AG04450 (cell line): ENCODE measurements around the gene RCN1. TPM values are rescaled to one million over a fixed set of nuclear protein-coding genes. Genes with fewer than 3 reads are reported as not detected.

ENCODE experiments used
- CTCF ChIA-PET: fragments of 300-600, 350-600 bp; formaldehyde crosslinking; extraction: SDS; loops from one replicate; lab custom pipeline; 2022; ENCODE audit warnings: antibody characterized with exemption, inconsistent platforms; lab: Charles Lee
- POLR2A ChIA-PET: fragments of 350-600 bp; formaldehyde crosslinking; extraction: SDS; loops from one replicate; lab custom pipeline; 2021; ENCODE audit warnings: antibody characterized with exemption, inconsistent platforms; lab: Yijun Ruan, JAX
- DNase-seq: peaks from one replicate; pipeline ENCODE4 v3.0.0-alpha.2; 2011; ENCODE audit warnings: low read depth, low spot score
- H3K27ac ChIP-seq: one replicate; pipeline ENCODE4 v1.5.1; 2012; ENCODE audit warnings: low read depth, low read length, control low read depth
- H3K27me3 ChIP-seq: one replicate; pipeline ENCODE4 v1.6.0; 2012; ENCODE audit warnings: low read length; ENCODE audit not compliant: control insufficient read depth, insufficient read depth
- H3K4me3 ChIP-seq: 2 replicates; pipeline ENCODE4 v1.5.1; 2011; ENCODE audit warnings: mild to moderate bottlenecking, low read depth, low read length, control low read depth
- H3K9me3 ChIP-seq: 2 replicates; pipeline ENCODE4 v1.5.1; 2012; ENCODE audit warnings: low read length; ENCODE audit not compliant: control insufficient read depth, insufficient read depth
- CTCF ChIP-seq: IDR thresholded peaks from 2 replicates; pipeline ENCODE4 v1.5.1; 2011; ENCODE audit warnings: low read depth, low read length, control low read depth, inconsistent platforms
- polyA plus RNA-seq: library from polyadenylated mRNA; depleted of rRNA; stranded (reverse); fragments of >200 nt; gene quantifications from 2 replicates; pipeline ENCODE4 v1.2.3, GENCODE V29; 2011

RCN1 gene
- polyA plus RNA-seq, 1 experiment: 448 TPM

GRCh38 chr11:32148895-32149294 lies 58.0 kb downstream of the RCN1 start:
- Histone ChIP-seq H3K27ac (no peak overlapping the region), H3K27me3 (peaks cover 4% of the 10 kb centered on the region), H3K9me3 (no peaks in the 10 kb centered on the region), H3K4me3 (no peak overlapping the region)
- ChIA-PET POLR2A (interaction anchor here (0.6 kb wide), 1 partner anchor 58 kb away, joined by 3 read pairs; no protein-coding TSS in a partner anchor), CTCF (no interaction called here)
- no peak for DNase-seq
- no peak for TF ChIP-seq CTCF

DNA sequence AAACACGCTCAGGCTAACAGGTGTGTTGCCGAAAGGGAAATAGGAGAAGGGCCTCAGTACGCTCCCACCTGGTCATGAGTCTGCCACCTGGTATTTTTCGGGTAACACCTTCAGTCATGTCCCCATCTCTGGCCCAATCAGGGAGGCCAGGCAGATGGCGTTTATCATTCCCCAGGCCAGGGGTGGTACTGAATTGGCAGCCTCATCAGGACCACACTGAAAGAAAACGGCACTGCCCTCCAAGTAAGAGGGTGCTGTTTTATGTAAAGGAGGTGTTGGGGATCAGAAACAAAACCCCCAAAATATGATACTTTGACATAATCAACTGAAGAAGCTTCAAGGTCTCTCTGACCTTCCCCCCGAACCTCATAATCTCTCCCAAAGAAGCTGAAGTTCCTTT lies 58.9 kb downstream of the RCN1 start:
- H3K4me3 ChIP-seq: no peak overlapping the region
- no peak overlapping the region for H3K27ac ChIP-seq
- H3K9me3 ChIP-seq: no peaks in the 10 kb centered on the region
- DNase-seq: no peak
- ChIA-PET POLR2A (no interaction called here), CTCF (interaction anchor here (1.4 kb wide), 1 partner anchor 97 kb away, joined by 7 read pairs; no protein-coding TSS in a partner anchor)
- TF ChIP-seq CTCF: no peak
- peaks cover 4% of the 10 kb centered on the region for H3K27me3 ChIP-seq

DNA sequence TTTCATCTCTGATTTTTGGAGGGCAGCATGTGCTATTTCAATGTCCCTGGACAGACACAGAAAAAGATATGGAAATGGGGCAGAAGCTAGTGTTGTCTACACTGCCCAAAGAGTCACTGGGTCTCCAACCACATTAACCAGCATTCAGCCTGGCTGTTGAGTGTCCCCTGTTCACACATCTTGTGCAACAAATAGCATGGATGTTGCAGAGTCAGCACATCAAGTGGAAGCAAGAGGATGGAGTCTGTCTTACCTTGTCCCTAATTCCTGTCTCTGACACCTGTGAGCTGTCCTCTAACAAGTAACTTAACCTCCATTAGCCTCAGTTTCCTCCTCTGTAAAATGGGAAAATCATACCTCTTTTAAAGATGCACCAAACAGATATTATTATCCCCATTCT lies 60.2 kb downstream of the RCN1 start:
- Histone ChIP-seq H3K4me3 (no peak overlapping the region), H3K27me3 (peaks cover 4% of the 10 kb centered on the region), H3K9me3 (no peaks in the 10 kb centered on the region), H3K27ac (no peak overlapping the region)
- ChIA-PET POLR2A (no interaction called here), CTCF (interaction anchor here (0.5 to 1.4 kb wide), 3 partner anchors 25 to 99 kb away, joined by 3 to 7 read pairs (median 6); no protein-coding TSS in a partner anchor)
- no peak for DNase-seq
- TF ChIP-seq CTCF: no peak

GRCh38 chr11:32152216-32152615 lies 61.3 kb downstream of the RCN1 start:
- Histone ChIP-seq H3K27me3 (peaks cover 4% of the 10 kb centered on the region), H3K9me3 (no peaks in the 10 kb centered on the region), H3K27ac (no peak overlapping the region), H3K4me3 (no peak overlapping the region)
- POLR2A ChIA-PET: no interaction called here
- CTCF ChIA-PET: no interaction called here
- TF ChIP-seq CTCF: no peak
- no peak for DNase-seq

GRCh38 chr11:32152821-32153220 lies 61.9 kb downstream of the RCN1 start:
- CTCF ChIA-PET: interaction anchor here (5.5 kb wide), 1 partner anchor 101 kb away, joined by 36 read pairs; no protein-coding TSS in a partner anchor
- H3K27me3 ChIP-seq: peaks cover 9% of the 10 kb centered on the region
- POLR2A ChIA-PET: no interaction called here
- TF ChIP-seq CTCF: no peak
- no peak overlapping the region for H3K27ac ChIP-seq
- no peak for DNase-seq
- H3K4me3 ChIP-seq: no peak overlapping the region
- no peaks in the 10 kb centered on the region for H3K9me3 ChIP-seq
